ENCODE measurements around the gene HOXA13. TPM values are rescaled to one million over a fixed set of nuclear protein-coding genes. Genes with fewer than 3 reads are reported as not detected.

HOXA13 gene
- total RNA-seq, 1 experiment from 2014 or later: 1.3 TPM

DNA sequence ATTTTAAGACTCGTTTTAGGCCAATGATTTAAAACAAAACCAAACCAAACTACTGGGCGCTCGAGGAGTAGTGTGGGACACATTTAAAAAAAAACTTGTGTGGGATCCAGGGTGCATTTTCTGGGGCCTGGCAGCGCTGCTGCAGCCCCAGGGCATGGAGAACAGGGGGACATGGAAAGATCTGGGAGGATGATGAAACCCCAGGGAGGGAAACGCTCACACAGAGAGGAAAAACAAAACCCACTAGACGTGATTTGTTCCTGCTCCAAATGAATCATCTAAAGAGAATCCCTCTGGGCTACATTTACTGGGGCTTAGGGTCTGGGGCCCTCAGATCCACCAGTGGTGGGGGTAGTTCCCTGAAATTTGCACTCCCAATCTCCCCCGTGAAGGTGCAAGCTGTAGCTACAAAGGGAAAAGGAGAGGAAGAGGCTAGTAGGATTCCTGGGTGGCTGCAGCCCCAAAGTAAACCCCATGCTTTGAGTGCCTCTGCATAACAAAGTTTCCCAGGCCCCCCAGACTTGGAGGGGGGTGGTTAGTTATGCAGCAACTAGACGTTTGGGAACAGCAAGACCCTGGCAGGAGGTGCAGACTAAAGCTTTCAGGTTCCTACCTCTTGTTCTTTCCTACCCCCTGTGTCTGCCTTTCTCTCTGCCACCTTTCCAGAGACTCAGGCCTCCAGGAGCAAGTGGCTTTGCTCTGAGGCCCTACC, 14.5 kb upstream of the HOXA13 start:
- BruUV-seq (replicated peaks): no TSS peak
- Mint-ChIP-seq H3K4me3 (ENCODE audit: low read depth, unreplicated experiment) (no peak overlapping the region), H3K27me3 (ENCODE audit: unreplicated experiment) (peaks cover 34% of the 10 kb centered on the region), H3K4me1 (ENCODE audit: low read depth, unreplicated experiment) (peaks cover 8% of the 10 kb centered on the region), H3K9me3 (ENCODE audit: low read depth, unreplicated experiment) (no peaks in the 10 kb centered on the region), H3K36me3 (ENCODE audit: insufficient read depth, unreplicated experiment) (no peaks in the 10 kb centered on the region), H3K27ac (ENCODE audit: unreplicated experiment) (no peak overlapping the region)
- TF ChIP-seq, protein P1, sequence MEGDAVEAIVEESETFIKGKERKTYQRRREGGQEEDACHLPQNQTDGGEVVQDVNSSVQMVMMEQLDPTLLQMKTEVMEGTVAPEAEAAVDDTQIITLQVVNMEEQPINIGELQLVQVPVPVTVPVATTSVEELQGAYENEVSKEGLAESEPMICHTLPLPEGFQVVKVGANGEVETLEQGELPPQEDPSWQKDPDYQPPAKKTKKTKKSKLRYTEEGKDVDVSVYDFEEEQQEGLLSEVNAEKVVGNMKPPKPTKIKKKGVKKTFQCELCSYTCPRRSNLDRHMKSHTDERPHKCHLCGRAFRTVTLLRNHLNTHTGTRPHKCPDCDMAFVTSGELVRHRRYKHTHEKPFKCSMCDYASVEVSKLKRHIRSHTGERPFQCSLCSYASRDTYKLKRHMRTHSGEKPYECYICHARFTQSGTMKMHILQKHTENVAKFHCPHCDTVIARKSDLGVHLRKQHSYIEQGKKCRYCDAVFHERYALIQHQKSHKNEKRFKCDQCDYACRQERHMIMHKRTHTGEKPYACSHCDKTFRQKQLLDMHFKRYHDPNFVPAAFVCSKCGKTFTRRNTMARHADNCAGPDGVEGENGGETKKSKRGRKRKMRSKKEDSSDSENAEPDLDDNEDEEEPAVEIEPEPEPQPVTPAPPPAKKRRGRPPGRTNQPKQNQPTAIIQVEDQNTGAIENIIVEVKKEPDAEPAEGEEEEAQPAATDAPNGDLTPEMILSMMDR (IDR thresholded peaks at IDR 0.05; ENCODE audit: unreplicated experiment): no peak
- CTCF ChIA-PET: no interaction called here
- DNase-seq: no peak
- intact Hi-C loops (cut with micrococcal nuclease; ENCODE audit: unreplicated experiment): no loop called here

DNA sequence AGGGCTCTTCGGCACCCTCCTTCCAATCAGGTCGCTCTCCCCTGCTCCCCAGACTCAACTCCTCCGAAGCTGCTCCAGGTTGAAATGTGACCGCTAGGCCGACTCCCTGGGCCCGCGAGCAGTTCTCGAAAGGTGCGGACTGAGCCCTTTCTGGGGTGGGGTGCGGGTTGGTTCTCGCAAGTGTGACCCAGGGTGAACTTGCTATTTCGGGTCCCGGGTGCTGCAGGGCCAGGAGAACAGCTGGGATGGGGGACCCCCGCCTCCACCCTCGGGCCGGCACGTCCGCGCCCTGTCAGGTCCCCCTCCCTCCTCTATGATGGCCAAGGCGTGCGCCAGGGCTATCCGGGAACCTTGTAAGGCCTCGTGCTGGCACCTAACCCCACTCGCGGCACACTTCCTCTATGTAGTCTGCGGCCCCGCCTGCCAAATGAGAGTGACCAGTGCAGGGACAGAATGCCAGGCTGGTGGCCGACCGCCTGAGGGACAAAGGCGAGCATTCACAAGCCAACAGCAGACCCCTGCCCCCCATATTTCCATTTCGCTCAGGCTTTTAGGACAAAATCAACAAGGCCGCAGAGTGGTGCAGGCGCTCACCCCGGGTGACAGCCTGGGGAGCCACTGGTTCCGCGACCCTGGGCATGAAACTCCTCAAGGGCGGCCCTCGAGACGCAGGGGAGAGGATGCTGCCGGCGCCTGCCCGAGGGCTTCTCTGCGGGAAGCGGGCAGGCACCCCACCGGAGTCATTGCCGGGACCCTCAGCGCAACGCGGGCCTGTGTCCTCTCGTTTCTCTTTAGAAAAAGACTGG, 13.7 kb upstream of the HOXA13 start:
- no peaks in the 10 kb centered on the region for H3K9me3 Mint-ChIP-seq (ENCODE audit: low read depth, unreplicated experiment)
- no peak for DNase-seq

DNA sequence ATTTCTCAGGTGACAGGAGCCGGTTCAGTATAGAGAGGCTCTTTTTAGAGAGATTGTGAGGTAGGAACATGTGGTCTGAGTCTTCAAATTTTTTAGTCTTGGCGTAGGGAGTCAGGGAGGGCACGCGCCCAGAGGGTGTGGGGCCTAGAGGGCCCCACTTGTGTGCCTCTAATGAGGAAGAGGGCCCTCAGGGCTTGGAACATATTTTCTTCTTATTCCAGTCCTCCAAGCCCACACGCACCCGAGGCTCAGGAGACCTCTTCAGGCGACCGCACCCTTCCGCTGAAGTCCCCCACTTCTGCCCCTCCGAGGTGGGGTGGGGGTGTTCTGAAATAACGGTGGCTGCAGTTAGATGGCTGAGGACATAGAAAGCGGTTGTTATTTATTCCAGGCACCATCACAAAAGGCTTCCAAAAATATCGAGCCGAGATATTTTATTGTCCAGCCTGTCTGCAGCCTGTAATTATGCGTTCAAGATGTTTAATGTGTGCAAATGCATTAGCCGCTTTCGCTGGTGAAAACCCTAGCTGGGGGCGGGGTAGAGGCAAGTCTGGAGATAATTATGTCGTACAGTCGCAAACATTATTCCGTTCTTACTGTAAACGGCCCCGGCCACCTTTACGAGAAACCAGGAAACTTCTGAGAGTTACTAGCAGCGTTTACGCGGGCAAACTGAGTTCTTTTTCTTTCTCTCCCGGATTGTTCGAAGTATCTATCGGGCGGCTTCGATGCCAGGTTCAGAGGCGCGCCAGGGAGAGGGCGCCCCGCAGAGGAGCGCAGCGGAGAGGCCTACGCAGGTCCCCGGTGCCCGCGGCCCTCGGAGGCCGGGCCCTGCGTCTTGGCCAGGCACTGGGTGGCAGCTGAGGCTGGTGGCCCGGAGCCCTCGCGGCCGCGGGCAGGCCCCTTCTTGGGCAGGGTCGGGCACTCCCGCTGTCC, 12.9 kb upstream of the HOXA13 start:
- TF ChIP-seq, protein P1 (IDR thresholded peaks at IDR 0.05; ENCODE audit: unreplicated experiment): no peak
- Mint-ChIP-seq H3K36me3 (ENCODE audit: insufficient read depth, unreplicated experiment) (no peaks in the 10 kb centered on the region), H3K4me3 (ENCODE audit: low read depth, unreplicated experiment) (no peak overlapping the region), H3K27ac (ENCODE audit: unreplicated experiment) (no peak overlapping the region), H3K4me1 (ENCODE audit: low read depth, unreplicated experiment) (peaks cover 8% of the 10 kb centered on the region), H3K27me3 (ENCODE audit: unreplicated experiment) (peaks cover 21% of the 10 kb centered on the region), H3K9me3 (ENCODE audit: low read depth, unreplicated experiment) (no peaks in the 10 kb centered on the region)
- intact Hi-C loops (cut with micrococcal nuclease; ENCODE audit: unreplicated experiment): no loop called here
- no peak for DNase-seq
- no TSS peak for BruUV-seq (replicated peaks)
- CTCF ChIA-PET: interaction anchor here (0.6 kb wide), 1 partner anchor 160 kb away, joined by 3 read pairs; no protein-coding TSS in a partner anchor

More for the DNA sequence above, 13.7 kb upstream of the HOXA13 start:
- intact Hi-C loops (cut with micrococcal nuclease; ENCODE audit: unreplicated experiment): no loop called here
- BruUV-seq (replicated peaks): no TSS peak
- peaks cover 8% of the 10 kb centered on the region for H3K4me1 Mint-ChIP-seq (ENCODE audit: low read depth, unreplicated experiment)
- no peak overlapping the region for H3K27ac Mint-ChIP-seq (ENCODE audit: unreplicated experiment)
- no peaks in the 10 kb centered on the region for H3K36me3 Mint-ChIP-seq (ENCODE audit: insufficient read depth, unreplicated experiment)
- CTCF ChIA-PET: no interaction called here
- H3K27me3 Mint-ChIP-seq (ENCODE audit: unreplicated experiment): peaks cover 28% of the 10 kb centered on the region
- TF ChIP-seq, protein P1 (IDR thresholded peaks at IDR 0.05; ENCODE audit: unreplicated experiment): no peak
- H3K4me3 Mint-ChIP-seq (ENCODE audit: low read depth, unreplicated experiment): no peak overlapping the region

- intact Hi-C loops (cut with micrococcal nuclease; ENCODE audit: unreplicated experiment): no loop called here
Measured at GRCh38 chr7:27211764-27212204, 11.9 kb upstream of the HOXA13 start.

More at GRCh38 chr7:27211764-27212204, 11.9 kb upstream of the HOXA13 start:
- TF ChIP-seq, protein P1 (IDR thresholded peaks at IDR 0.05; ENCODE audit: unreplicated experiment): no peak
- H3K9me3 Mint-ChIP-seq (ENCODE audit: low read depth, unreplicated experiment): no peaks in the 10 kb centered on the region
- no peak for DNase-seq
- CTCF ChIA-PET: interaction anchor here (1.3 kb wide), 1 partner anchor 12 kb away, joined by 3 read pairs; the partner anchor contains the start of gene HOXA13
- H3K27me3 Mint-ChIP-seq (ENCODE audit: unreplicated experiment): peaks cover 23% of the 10 kb centered on the region
- peaks cover 8% of the 10 kb centered on the region for H3K4me1 Mint-ChIP-seq (ENCODE audit: low read depth, unreplicated experiment)
- no TSS peak for BruUV-seq (replicated peaks)
- H3K36me3 Mint-ChIP-seq (ENCODE audit: insufficient read depth, unreplicated experiment): no peaks in the 10 kb centered on the region
- H3K27ac Mint-ChIP-seq (ENCODE audit: unreplicated experiment): no peak overlapping the region
- no peak overlapping the region for H3K4me3 Mint-ChIP-seq (ENCODE audit: low read depth, unreplicated experiment)

Measured in Calu3 (cell line).